Progenitor cell of endocrine pancreas (in vitro differentiated cells): ENCODE measurements around the gene PHF19. TPM values are rescaled to one million over a fixed set of nuclear protein-coding genes. Genes with fewer than 3 reads are reported as not detected.

Source experiments
- DNase-seq: peaks from one replicate; pipeline ENCODE4 v3.0.0; 2021; ENCODE audit warnings: low spot score; ENCODE audit not compliant: unreplicated experiment
- H3K27ac Mint-ChIP-seq: 2 replicates; pipeline ENCODE4 v1.8.0; 2021; ENCODE audit warnings: mild to moderate bottlenecking, moderate library complexity, mixed read lengths
- H3K27me3 Mint-ChIP-seq: 2 replicates; pipeline ENCODE4 v1.8.0; 2021; ENCODE audit warnings: mixed read lengths
- H3K36me3 Mint-ChIP-seq: 2 replicates; pipeline ENCODE4 v1.8.0; 2022; ENCODE audit warnings: mixed read lengths; ENCODE audit not compliant: insufficient read depth
- H3K4me1 Mint-ChIP-seq: 2 replicates; pipeline ENCODE4 v1.8.0; 2021; ENCODE audit warnings: low read depth, mixed read lengths
- H3K4me3 Mint-ChIP-seq: 2 replicates; pipeline ENCODE4 v1.8.0; 2021; ENCODE audit warnings: low read depth, mild to moderate bottlenecking, moderate library complexity, mixed read lengths
- H3K9me3 Mint-ChIP-seq: 2 replicates; pipeline ENCODE4 v1.8.0; 2021; ENCODE audit warnings: low read depth, mixed read lengths
- total RNA-seq: library from RNA; stranded (reverse); gene quantifications from 2 replicates; pipeline ENCODE4 v1.2.1, GENCODE V29; 2021
- TF ChIP-seq, protein P1 (sequence below): fragments of 200-600 bp; sonication (generic); IDR thresholded peaks from one replicate; pipeline ENCODE4 v1.5.0; 2021; ENCODE audit warnings: antibody characterized with exemption, mild to moderate bottlenecking; ENCODE audit not compliant: unreplicated experiment

The PHF19 gene
- total RNA-seq, 1 donor from 2014 or later: 27.2 TPM

DNA sequence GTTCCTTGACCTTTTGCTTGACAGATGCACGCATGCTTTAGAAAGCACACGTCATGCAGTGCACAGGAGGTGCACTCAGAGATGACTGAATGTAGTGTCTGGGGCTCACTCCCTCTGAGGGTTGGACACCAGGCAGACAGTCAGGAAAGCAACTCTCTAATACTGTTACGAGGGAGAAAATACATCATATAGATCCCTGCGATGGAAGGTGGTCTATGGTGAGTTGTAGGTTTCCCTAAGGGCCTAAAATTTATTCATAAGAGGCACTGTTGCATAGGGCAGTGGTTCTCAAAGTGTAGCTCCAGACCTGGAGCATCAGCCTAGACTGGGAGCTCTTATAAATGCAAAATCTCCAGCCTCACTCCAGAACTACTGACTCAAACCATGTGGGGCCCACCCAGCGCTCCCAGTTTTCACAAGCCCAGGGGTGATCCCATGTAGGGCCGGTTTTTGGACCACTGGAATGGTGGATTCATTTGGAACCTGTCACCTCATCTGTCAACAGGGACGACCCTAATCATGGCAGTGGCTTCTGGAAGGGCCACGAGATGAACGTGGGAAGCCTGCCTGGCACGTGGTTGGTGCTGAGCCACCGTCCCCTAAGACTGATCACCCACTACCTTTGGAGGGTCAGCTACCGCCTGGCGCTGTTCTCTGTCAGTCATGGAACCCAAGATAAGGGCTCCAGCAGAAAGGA lies 16.8 kb upstream of the PHF19 start:
- Mint-ChIP-seq H3K4me3 (no peak overlapping the region), H3K27ac (no peak overlapping the region), H3K4me1 (peaks cover 8% of the 10 kb centered on the region), H3K9me3 (no peaks in the 10 kb centered on the region), H3K36me3 (no peaks in the 10 kb centered on the region), H3K27me3 (peaks cover 17% of the 10 kb centered on the region)
- TF ChIP-seq, protein P1, sequence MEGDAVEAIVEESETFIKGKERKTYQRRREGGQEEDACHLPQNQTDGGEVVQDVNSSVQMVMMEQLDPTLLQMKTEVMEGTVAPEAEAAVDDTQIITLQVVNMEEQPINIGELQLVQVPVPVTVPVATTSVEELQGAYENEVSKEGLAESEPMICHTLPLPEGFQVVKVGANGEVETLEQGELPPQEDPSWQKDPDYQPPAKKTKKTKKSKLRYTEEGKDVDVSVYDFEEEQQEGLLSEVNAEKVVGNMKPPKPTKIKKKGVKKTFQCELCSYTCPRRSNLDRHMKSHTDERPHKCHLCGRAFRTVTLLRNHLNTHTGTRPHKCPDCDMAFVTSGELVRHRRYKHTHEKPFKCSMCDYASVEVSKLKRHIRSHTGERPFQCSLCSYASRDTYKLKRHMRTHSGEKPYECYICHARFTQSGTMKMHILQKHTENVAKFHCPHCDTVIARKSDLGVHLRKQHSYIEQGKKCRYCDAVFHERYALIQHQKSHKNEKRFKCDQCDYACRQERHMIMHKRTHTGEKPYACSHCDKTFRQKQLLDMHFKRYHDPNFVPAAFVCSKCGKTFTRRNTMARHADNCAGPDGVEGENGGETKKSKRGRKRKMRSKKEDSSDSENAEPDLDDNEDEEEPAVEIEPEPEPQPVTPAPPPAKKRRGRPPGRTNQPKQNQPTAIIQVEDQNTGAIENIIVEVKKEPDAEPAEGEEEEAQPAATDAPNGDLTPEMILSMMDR: no peak
- DNase-seq: no peak

DNA sequence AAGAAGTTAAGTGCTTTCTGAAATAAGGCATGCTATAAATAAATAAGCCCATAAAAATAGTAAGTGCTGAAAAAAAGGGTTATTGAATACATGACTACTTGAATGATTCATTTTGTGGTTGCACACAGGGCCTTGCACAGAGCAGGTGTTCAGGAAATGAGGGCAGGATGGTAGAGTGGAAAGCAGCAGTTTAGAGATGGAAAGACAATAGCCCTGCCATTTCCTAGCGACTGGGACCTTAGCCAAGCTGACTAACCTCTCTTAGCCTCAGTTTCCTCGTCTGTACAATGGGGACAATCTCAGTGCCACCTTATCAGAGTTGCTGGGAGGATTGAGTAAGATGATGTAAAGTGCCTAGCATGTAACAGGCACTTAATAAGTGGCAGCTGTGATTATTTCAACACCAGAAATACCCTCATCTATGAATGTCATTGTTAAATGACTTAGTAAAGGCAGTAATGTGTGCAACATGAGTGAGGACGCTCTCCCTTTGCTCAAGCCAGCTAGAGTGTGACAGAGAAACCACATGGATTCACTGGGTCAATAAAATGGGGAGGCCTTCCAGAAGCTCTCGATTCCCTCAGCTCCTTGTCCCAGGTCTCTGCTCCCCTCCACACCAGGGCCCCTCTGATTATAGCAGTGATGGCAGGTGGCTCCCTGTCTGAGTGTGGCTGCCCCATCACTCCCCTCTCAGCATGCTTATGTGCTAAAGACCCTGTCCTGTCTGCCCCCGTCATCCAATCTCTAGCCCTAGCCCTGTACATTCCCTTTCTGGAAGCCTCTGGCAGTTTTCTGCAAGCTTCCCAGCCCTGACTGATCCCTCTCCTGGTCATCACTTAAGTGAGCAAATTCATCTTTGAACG lies 16.0 kb upstream of the PHF19 start:
- H3K4me1 Mint-ChIP-seq: peaks cover 8% of the 10 kb centered on the region
- H3K36me3 Mint-ChIP-seq: no peaks in the 10 kb centered on the region
- TF ChIP-seq, protein P1: no peak
- H3K9me3 Mint-ChIP-seq: no peaks in the 10 kb centered on the region
- DNase-seq: no peak
- no peak overlapping the region for H3K4me3 Mint-ChIP-seq
- peaks cover 17% of the 10 kb centered on the region for H3K27me3 Mint-ChIP-seq
- H3K27ac Mint-ChIP-seq: no peak overlapping the region

DNA sequence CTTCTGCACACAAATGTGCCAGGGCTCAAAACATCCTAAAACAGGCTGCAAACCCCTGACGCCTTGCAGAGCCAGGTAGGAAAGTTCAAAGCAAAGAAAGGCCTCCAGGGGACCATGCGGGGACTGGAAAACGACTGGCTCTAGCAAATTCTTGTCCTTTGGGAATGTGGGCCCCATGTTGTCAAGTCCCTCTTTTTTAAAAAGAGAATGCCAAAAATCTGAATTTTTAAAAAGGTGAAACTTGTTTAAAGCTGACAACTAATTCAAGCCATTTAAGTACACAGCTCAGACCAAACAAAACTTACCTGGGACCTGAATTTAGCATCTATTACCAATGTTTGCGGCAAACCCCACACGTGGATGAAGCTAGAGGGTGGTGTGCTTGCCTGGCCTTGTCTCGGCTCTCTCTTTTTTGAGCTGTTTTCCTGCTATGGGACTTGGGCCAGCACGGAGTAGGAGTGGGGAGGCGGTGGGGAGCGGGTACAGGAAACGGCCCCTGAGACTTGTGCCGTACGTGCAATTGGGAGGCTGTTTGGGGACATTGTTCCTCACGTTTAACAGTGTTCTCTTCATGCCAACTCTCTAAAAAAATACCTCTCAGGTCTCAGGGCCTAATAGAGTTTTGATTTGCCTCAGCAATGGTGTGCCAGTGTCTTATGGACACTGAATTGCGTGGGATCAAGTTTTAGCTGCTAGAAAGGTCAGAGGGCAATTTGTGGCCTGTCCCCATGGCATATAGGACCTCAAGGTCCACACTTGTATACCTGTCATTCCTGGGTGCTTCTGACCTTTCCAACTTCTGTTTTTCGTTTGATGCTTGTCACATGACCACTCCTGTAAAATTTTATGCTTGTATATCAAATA lies 15.1 kb upstream of the PHF19 start:
- H3K4me1 Mint-ChIP-seq: peaks cover 8% of the 10 kb centered on the region
- H3K4me3 Mint-ChIP-seq: no peak overlapping the region
- H3K36me3 Mint-ChIP-seq: no peaks in the 10 kb centered on the region
- H3K27me3 Mint-ChIP-seq: peaks cover 17% of the 10 kb centered on the region
- DNase-seq: no peak
- no peak overlapping the region for H3K27ac Mint-ChIP-seq
- TF ChIP-seq, protein P1: no peak
- H3K9me3 Mint-ChIP-seq: no peaks in the 10 kb centered on the region

DNA sequence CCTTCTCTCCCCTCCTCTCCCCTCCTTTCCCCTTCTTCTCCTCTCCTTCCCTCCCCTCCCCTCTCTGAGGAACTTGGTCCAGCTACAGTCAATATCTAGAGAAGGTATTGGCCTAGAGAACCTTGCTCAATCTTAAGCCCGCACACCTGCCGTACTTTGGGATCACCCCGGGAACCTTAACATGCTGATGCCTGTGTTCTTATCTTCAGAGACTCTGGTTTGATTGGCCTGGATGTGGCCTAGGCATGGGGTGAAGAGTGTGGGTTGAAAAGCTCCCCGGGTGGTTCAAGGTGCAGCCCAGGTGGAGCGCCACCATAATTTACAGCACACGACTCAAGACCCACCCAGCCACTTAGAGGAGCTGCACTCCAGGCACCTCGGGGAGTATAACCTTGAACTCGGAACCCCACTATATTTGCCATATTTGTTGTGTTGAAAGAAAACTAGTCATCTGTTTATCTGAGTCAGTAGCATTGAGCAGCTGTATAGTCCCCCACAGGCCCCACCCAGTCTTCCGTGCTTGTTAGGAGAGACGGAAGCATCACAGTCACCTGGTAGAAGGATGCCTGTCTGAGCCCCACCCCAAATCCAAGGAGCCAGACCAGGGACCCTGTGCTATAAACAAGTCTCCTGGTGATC lies 14.4 kb upstream of the PHF19 start:
- H3K27me3 Mint-ChIP-seq: peaks cover 17% of the 10 kb centered on the region
- H3K9me3 Mint-ChIP-seq: no peaks in the 10 kb centered on the region
- H3K27ac Mint-ChIP-seq: no peak overlapping the region
- TF ChIP-seq, protein P1: no peak
- H3K4me1 Mint-ChIP-seq: peaks cover 8% of the 10 kb centered on the region
- H3K4me3 Mint-ChIP-seq: no peak overlapping the region
- no peak for DNase-seq
- H3K36me3 Mint-ChIP-seq: no peaks in the 10 kb centered on the region
